ENCODE data around the gene MYO10.
"Not testable (repeated sequence)": the region's sequence is repeated elsewhere in the genome, so short reads cannot be mapped to it uniquely, and the experiment has no call there.

MYO10 gene

GRCh38 chr5:16781828-16782626, 154.1 kb downstream of the MYO10 start:
- DNase-seq = no peak

- no peak for DNase-seq
Measured at GRCh38 chr5:16780325-16780724, 155.8 kb downstream of the MYO10 start.

GRCh38 chr5:16777432-16777831, 158.7 kb downstream of the MYO10 start:
- DNase-seq = no peak

GRCh38 chr5:16776611-16777251, 159.4 kb downstream of the MYO10 start:
- peak in 2 of 14 donors; percentile 4 to 22 for DNase-seq

- DNase-seq = no peak
Measured at GRCh38 chr5:16774806-16775205, 161.3 kb downstream of the MYO10 start.

- DNase-seq = no peak
Measured at GRCh38 chr5:16773991-16774390, 162.1 kb downstream of the MYO10 start.

GRCh38 chr5:16772556-16772955, 163.5 kb downstream of the MYO10 start:
- no peak for DNase-seq

GRCh38 chr5:16768184-16768583, 167.9 kb downstream of the MYO10 start:
- DNase-seq = no peak

- no peak for DNase-seq
Measured at GRCh38 chr5:16763211-16763610, 172.9 kb downstream of the MYO10 start.

- peak in 1 of 14 donors; percentile 12 for DNase-seq
Measured at GRCh38 chr5:16759147-16759773, 176.8 kb downstream of the MYO10 start.

GRCh38 chr5:16757989-16758501, 178.0 kb downstream of the MYO10 start:
- no peak for DNase-seq

GRCh38 chr5:16757577-16757976, 178.5 kb downstream of the MYO10 start:
- DNase-seq = not testable (repeated sequence)

GRCh38 chr5:16757146-16757545, 178.9 kb downstream of the MYO10 start:
- no peak for DNase-seq

- DNase-seq = no peak
Measured at GRCh38 chr5:16756692-16757091, 179.4 kb downstream of the MYO10 start.

- DNase-seq = no peak
Measured at GRCh38 chr5:16755641-16756040, 180.4 kb downstream of the MYO10 start.

- no peak for DNase-seq
Measured at GRCh38 chr5:16754601-16755000, 181.5 kb downstream of the MYO10 start.

- no peak for DNase-seq
Measured at GRCh38 chr5:16754086-16754485, 182.0 kb downstream of the MYO10 start.

- no peak for DNase-seq
Measured at GRCh38 chr5:16750445-16750844, 185.6 kb downstream of the MYO10 start.

- no peak for DNase-seq
Measured at GRCh38 chr5:16749626-16750025, 186.5 kb downstream of the MYO10 start.

GRCh38 chr5:16744164-16744880, 191.8 kb downstream of the MYO10 start:
- DNase-seq = no peak

- DNase-seq = no peak
Measured at GRCh38 chr5:16742938-16743337, 193.2 kb downstream of the MYO10 start.

- peak in 1 of 14 donors; percentile 9 for DNase-seq
Measured at GRCh38 chr5:16740811-16741392, 195.2 kb downstream of the MYO10 start.

All from C1 segment of cervical spinal cord (tissue), 14 donors.